GM19240 (cell line): ENCODE results near the gene SLC25A45.

Source experiments
- DNase-seq: peaks from one replicate; pipeline ENCODE4 v3.0.0; 2011; ENCODE audit warnings: low spot score; ENCODE audit not compliant: insufficient read length

SLC25A45 gene

GRCh38 chr11:65404638-65405339 is 22.3 kb upstream of the SLC25A45 start:
- no peak for DNase-seq

- no peak for DNase-seq
Observed at GRCh38 chr11:65404210-65404609, 21.8 kb upstream of the SLC25A45 start.

- no peak for DNase-seq
Observed at GRCh38 chr11:65403607-65404121, 21.2 kb upstream of the SLC25A45 start.

- DNase-seq, result no peak
Observed at GRCh38 chr11:65402790-65403189, 20.3 kb upstream of the SLC25A45 start.

- no peak for DNase-seq
Observed at GRCh38 chr11:65401803-65402248, 19.4 kb upstream of the SLC25A45 start.

GRCh38 chr11:65401073-65401802 is 18.8 kb upstream of the SLC25A45 start:
- no peak for DNase-seq

- no peak for DNase-seq
Observed at GRCh38 chr11:65400307-65401072, 18.0 kb upstream of the SLC25A45 start.

GRCh38 chr11:65399845-65400244 is 17.4 kb upstream of the SLC25A45 start:
- no peak for DNase-seq

- DNase-seq, result no peak
Observed at GRCh38 chr11:65399249-65399648, 16.8 kb upstream of the SLC25A45 start.

GRCh38 chr11:65398362-65398910 is 16.0 kb upstream of the SLC25A45 start:
- DNase-seq, result no peak

GRCh38 chr11:65396769-65397745 is 14.6 kb upstream of the SLC25A45 start:
- no peak for DNase-seq

GRCh38 chr11:65395961-65396530 is 13.6 kb upstream of the SLC25A45 start:
- DNase-seq, result no peak

- no peak for DNase-seq
Observed at GRCh38 chr11:65394125-65394536, 11.7 kb upstream of the SLC25A45 start.

GRCh38 chr11:65393513-65394079 is 11.2 kb upstream of the SLC25A45 start:
- no peak for DNase-seq

GRCh38 chr11:65392899-65393298 is 10.5 kb upstream of the SLC25A45 start:
- DNase-seq, result no peak

- no peak for DNase-seq
Observed at GRCh38 chr11:65392186-65392829, 9.9 kb upstream of the SLC25A45 start.

GRCh38 chr11:65390996-65391395 is 8.6 kb upstream of the SLC25A45 start:
- DNase-seq, result no peak

- no peak for DNase-seq
Observed at GRCh38 chr11:65390099-65390941, 7.9 kb upstream of the SLC25A45 start.
